GM12891 (cell line): Measurements from ENCODE around the gene FAM221A.

Source experiments
- PAX5 ChIP-seq: IDR thresholded peaks from 2 replicates; pipeline ENCODE4 v1.6.1; 2011; ENCODE audit warnings: low read length, moderate library complexity, mild to moderate bottlenecking; ENCODE audit not compliant: insufficient read depth, severe bottlenecking
- POLR2A ChIP-seq: IDR thresholded peaks from 2 replicates; pipeline ENCODE4 v1.6.1; 2011; ENCODE audit warnings: low read depth, low read length, control low read depth
- POLR2AphosphoS5 ChIP-seq: IDR thresholded peaks from 2 replicates; pipeline ENCODE4 v1.6.1; 2011; ENCODE audit warnings: low read depth, low read length, control low read depth
- POU2F2 ChIP-seq: IDR thresholded peaks from 2 replicates; pipeline ENCODE4 v1.6.1; 2011; ENCODE audit warnings: low read depth, mild to moderate bottlenecking, control low read depth, low read length, moderate library complexity
- SPI1 ChIP-seq: IDR thresholded peaks from 2 replicates; pipeline ENCODE4 v1.6.1; 2011; ENCODE audit warnings: low read depth, low read length, control low read depth
- TAF1 ChIP-seq: IDR thresholded peaks from 2 replicates; pipeline ENCODE4 v1.6.1; 2011; ENCODE audit warnings: low read depth, low read length, control low read depth

DNA sequence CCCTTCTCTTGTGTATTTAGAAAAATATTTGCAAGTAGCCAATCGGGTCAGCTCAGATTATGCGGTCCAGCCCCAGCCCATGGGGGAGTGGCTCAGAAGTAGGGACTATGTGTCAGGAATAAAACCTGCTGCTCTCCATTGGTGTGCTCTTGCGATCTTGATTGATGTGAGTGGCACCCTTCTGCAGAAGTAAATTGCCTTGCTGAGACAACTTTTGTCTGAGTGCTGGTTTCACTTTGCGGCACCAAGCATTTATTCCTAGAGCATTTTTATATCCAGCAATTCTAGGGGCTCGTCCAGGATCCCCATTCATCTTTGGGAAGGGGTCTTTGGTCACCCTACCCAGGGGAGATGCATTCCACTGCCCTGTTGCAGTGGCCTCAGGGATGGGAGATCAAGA, 26.1 kb upstream of the FAM221A start:
- TF ChIP-seq POLR2A (no peak), POLR2AphosphoS5 (no peak), SPI1 (no peak), TAF1 (no peak), PAX5 (no peak), POU2F2 (no peak)
